ENCODE data around the gene KIZ.

DNA sequence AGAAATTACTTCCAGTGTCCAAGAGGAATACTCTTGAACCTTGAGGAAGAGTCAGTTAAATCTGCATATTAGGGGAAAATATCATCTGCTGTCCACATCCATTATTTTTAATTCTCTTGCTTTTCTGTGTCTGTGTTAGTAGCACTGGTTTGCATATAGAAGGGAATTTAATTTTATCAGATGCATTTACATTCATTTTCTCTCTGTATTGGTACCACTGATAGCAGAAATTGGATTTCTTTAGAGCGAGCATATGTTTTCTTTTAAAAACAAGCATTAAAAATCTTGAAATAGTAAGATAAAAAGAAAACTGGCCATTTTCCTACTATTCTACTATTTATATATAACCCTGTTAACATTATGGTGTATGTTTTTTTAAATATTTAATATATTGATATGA, 83.8 kb downstream of the KIZ start:
- no peak for TF ChIP-seq CTCF (IDR thresholded peaks at IDR 0.05)
- TF ChIP-seq POLR2AphosphoS5 (IDR thresholded peaks at IDR 0.05): no peak
- TF ChIP-seq POLR2A (IDR thresholded peaks at IDR 0.05): no peak

All from upper lobe of left lung (tissue), 4 donors.